Measurements from ENCODE around the gene ELAVL1.

DNA sequence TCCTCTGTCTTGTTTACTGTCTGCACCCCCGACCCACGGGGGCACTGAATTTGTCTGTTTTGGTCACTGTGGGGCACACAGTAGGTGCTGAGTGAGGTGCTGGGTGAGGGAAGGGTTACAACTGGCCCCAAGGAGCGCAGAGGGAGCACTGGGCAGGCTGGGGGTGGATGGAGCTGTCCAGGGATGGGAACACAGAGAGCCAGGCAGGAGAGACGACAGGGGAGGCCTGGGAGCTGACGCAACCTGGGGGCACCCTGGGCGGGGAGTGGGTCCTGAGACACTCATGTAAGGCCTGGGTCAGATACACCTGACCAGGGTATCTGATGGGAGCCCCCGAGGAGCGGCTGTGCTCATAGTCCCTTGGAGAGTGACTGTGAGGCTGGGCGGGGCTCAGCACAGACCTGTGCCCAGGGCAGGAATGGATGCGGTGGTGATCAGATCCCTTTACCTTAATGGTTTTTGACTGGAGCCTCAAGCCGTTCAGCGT, 24.8 kb downstream of the ELAVL1 start:
- TF ChIP-seq, protein P1, sequence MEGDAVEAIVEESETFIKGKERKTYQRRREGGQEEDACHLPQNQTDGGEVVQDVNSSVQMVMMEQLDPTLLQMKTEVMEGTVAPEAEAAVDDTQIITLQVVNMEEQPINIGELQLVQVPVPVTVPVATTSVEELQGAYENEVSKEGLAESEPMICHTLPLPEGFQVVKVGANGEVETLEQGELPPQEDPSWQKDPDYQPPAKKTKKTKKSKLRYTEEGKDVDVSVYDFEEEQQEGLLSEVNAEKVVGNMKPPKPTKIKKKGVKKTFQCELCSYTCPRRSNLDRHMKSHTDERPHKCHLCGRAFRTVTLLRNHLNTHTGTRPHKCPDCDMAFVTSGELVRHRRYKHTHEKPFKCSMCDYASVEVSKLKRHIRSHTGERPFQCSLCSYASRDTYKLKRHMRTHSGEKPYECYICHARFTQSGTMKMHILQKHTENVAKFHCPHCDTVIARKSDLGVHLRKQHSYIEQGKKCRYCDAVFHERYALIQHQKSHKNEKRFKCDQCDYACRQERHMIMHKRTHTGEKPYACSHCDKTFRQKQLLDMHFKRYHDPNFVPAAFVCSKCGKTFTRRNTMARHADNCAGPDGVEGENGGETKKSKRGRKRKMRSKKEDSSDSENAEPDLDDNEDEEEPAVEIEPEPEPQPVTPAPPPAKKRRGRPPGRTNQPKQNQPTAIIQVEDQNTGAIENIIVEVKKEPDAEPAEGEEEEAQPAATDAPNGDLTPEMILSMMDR (IDR thresholded peaks at IDR 0.05; ENCODE audit: insufficient read depth, low read depth, low read length): no peak
- no peak for TF ChIP-seq EZH2 (IDR thresholded peaks at IDR 0.05; ENCODE audit: insufficient read depth, low read length)
